ENCODE results near the gene RASGRF1. TPM values are rescaled to one million over a fixed set of nuclear protein-coding genes. Genes with fewer than 3 reads are reported as not detected.

Gene RASGRF1, protein sequence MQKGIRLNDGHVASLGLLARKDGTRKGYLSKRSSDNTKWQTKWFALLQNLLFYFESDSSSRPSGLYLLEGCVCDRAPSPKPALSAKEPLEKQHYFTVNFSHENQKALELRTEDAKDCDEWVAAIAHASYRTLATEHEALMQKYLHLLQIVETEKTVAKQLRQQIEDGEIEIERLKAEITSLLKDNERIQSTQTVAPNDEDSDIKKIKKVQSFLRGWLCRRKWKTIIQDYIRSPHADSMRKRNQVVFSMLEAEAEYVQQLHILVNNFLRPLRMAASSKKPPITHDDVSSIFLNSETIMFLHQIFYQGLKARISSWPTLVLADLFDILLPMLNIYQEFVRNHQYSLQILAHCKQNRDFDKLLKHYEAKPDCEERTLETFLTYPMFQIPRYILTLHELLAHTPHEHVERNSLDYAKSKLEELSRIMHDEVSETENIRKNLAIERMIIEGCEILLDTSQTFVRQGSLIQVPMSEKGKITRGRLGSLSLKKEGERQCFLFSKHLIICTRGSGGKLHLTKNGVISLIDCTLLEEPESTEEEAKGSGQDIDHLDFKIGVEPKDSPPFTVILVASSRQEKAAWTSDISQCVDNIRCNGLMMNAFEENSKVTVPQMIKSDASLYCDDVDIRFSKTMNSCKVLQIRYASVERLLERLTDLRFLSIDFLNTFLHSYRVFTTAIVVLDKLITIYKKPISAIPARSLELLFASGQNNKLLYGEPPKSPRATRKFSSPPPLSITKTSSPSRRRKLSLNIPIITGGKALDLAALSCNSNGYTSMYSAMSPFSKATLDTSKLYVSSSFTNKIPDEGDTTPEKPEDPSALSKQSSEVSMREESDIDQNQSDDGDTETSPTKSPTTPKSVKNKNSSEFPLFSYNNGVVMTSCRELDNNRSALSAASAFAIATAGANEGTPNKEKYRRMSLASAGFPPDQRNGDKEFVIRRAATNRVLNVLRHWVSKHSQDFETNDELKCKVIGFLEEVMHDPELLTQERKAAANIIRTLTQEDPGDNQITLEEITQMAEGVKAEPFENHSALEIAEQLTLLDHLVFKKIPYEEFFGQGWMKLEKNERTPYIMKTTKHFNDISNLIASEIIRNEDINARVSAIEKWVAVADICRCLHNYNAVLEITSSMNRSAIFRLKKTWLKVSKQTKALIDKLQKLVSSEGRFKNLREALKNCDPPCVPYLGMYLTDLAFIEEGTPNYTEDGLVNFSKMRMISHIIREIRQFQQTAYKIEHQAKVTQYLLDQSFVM (N-terminal part only)
- total RNA-seq: not detected in 2 replicates

GRCh38 chr15:79090487-79091203 lies at the start of gene RASGRF1:
TSS of gene RASGRF1 (minus strand) at chr15:79090780. CDS start at chr15:79090498, 282 bp downstream.

DNA sequence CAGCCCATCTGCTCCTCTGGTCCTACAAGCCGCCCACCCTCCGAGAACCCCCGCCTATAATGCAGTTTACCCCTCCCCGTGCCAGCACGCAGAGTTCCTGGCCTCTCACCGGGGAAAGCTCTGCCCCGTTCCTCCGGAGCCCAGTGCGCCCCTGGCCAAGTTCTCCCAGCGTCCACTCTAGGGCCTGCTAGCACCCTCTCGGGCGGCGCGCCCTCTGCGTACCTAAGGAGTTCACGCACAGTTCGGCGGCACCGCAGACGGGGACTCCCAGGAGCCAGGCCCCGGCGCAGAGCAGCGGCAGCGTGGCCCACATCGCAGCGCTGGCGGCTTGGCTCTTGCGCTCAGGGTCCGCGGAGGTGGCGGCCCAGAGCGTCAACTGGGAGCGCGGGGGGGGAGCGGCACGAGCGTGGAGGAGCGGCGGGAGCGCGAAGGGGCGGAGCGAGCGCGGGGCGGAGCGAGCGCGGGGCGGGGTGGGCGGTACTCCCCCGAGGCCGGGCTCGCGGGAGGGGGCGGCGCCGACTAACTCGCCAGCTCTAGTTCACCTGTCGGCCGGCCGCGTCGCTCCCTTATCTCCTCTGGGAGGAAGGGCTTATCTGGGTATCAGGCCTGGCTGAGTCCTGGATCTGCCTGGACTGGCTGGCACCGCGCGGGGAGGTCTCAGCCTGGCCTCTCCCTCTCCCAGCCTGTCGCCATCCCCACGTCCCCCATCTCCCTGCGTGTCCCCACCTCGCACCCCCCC lies 145.7 kb downstream of the RASGRF1 start, which contains the start of gene CTSH:
CTSH (minus strand) TSS at position 378 of the 739 bp plus-strand sequence; CDS start at position 313, 65 bp downstream.

Other genes with a start within 250 kb of the RASGRF1 start
- 394 and 409 TPM in 2 replicates for gene MORF4L1, start 217.9 kb downstream of the RASGRF1 start, total RNA-seq
- gene CTSH, start 145.7 kb downstream of the RASGRF1 start, total RNA-seq: 1.5 and 2.3 TPM in 2 replicates
- not detected in 2 replicates for gene ANKRD34C, start 191.9 kb upstream of the RASGRF1 start, total RNA-seq
- gene TMED3, start 220.3 kb upstream of the RASGRF1 start, total RNA-seq: 141 and 169 TPM in 2 replicates